A673 (cell line): ENCODE results near the gene ADGRL3.

Source experiments
- CTCF ChIP-seq: fragments of 300-800, 200-600 bp; sonication (generic); conservative IDR thresholded peaks from 2 replicates; pipeline ENCODE4 v1.5.1; 2017; ENCODE audit warnings: low read depth, mild to moderate bottlenecking, antibody characterized with exemption, low read length, moderate library complexity, mixed read lengths
- EZH2 ChIP-seq: fragments of 200-600 bp; sonication (generic); IDR thresholded peaks from 2 replicates; pipeline ENCODE4 v1.6.1; 2017; ENCODE audit warnings: borderline replicate concordance, low read depth, mild to moderate bottlenecking, mixed read lengths, antibody characterized with exemption, low read length; ENCODE audit not compliant: poor library complexity, severe bottlenecking

- TF ChIP-seq CTCF = no peak
- TF ChIP-seq EZH2 = no peak
Observed at GRCh38 chr4:61750810-61751209, 550.7 kb downstream of the ADGRL3 start.
